Right forelimb (tissue), 1 donor: Measurements from ENCODE around the gene IDH3G.
"Not testable (repeated sequence)": the region's sequence is repeated elsewhere in the genome, so short reads cannot be mapped to it uniquely, and the experiment has no call there.

ENCODE experiments used
- DNase-seq: peaks from one replicate; pipeline ENCODE4 v3.0.0-alpha.2; 2018

IDH3G gene

DNA sequence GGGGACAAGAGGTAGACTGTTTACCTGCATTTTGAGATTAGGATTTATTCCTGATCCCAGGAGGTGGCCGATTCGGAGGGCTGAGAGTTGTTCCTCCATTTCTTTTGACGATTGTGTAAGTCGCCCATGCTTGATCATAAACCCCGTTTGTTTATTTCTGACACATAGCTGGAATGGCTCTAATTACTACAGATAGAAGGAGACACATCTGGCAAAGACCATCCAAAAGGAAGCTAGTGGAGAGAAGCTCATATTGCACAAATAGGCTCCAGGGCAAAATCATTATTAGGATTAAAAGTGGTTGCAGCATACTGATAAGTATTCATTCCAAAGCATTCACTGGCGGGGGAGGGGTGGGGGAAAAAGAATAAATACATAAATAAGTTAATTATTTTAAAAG lies 47.2 kb downstream of the IDH3G start:
- not testable (repeated sequence) for DNase-seq

DNA sequence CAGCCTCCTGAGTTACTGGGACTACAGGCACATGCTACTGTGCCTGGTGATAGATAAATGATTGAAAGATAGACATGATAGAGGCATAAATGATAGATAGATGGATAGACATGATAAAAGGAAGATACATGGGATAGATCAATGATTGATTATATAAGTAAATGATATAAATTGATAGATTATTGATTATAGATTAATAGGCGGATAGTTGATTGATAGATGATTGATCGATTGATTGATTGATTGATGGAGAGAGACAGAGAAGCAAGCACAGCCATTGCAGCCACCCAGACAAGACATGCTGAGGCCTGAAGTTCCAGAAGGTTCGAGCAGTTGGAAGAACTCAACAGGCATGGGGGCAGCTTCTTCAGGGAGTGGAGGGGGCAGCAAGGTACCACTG lies 47.8 kb downstream of the IDH3G start:
- DNase-seq = no peak

DNA sequence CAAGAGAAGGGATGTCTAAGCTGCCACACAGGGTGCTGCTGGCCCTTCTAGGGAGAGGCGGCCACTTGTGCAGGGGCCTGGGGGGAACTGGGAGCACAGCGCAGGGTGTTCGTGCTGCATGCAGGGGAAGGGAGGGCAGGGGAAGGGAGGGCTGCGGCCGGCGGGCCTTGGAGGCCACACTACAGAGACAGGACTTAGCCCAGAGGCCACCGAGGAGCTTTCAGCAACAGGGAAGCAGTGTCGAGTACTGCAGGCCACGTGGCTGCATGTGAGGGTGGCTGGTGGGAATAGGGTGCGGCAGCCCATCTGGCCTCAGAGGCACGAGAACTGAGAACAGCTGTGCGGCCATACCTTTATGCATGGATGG lies 49.1 kb downstream of the IDH3G start:
- not testable (repeated sequence) for DNase-seq

GRCh38 chrX:153744210-153745066 lies 49.7 kb downstream of the IDH3G start:
- DNase-seq = no peak

DNA sequence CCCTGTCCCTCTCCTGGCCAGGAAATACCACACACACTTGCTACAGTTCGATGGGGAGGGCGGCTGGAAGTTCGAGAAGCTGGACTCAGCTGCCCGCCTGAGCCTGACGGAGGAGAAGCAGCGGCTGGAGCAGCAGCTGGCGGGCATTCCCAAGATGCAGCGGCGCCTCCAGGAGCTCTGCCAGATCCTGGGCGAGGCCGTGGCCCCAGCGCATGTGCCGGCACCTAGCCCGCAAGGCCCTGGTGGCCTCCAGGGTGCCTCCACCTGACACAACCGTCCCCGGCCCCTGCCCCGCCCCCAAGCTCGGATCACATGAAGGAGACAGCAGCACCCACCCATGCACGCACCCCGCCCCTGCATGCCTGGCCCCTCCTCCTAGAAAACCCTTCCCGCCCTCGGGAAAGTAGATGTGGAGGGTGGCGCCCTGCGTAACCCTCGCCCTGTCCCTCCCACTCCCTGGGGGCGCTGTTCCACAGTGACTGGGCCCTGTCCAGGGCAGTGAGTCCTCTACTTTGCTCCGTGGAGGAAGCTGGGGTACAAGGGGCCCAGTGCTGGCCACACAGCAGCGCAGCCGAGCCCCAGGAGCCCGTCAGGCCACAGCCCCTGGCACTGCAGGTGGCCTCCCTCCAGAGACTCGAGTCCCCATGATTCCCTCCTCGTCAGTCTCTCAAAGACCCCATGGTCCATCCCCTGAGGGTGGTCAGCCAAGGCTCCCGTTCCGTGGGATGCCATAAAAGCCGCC lies 50.5 kb downstream of the IDH3G start:
- DNase-seq = not testable (repeated sequence)

- DNase-seq = not testable (repeated sequence)
Observed at GRCh38 chrX:153742796-153743467, 51.2 kb downstream of the IDH3G start.

DNA sequence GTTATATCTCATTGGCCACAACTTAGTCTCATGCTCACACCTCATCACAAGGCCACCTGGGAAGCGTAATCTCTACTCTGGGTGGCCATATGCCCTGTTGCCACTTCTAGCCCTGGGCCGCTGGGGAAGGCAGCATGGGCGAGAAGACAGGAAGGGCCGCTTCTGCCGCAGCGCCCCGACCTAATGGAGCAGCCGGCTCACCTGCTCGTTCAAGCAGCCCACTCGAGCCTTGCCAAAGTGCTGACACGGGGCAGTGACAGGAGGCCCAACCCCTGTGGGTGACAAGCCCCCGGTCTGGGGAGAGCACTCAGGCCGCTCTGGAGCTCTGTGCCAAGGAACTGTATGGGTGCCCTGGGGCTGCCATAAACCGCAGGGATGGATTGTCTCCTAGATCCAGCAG lies 52.1 kb downstream of the IDH3G start:
- DNase-seq = not testable (repeated sequence)

GRCh38 chrX:153741446-153741845 lies 52.7 kb downstream of the IDH3G start:
- no peak for DNase-seq

- DNase-seq = no peak
Observed at GRCh38 chrX:153740631-153741222, 53.4 kb downstream of the IDH3G start.

DNA sequence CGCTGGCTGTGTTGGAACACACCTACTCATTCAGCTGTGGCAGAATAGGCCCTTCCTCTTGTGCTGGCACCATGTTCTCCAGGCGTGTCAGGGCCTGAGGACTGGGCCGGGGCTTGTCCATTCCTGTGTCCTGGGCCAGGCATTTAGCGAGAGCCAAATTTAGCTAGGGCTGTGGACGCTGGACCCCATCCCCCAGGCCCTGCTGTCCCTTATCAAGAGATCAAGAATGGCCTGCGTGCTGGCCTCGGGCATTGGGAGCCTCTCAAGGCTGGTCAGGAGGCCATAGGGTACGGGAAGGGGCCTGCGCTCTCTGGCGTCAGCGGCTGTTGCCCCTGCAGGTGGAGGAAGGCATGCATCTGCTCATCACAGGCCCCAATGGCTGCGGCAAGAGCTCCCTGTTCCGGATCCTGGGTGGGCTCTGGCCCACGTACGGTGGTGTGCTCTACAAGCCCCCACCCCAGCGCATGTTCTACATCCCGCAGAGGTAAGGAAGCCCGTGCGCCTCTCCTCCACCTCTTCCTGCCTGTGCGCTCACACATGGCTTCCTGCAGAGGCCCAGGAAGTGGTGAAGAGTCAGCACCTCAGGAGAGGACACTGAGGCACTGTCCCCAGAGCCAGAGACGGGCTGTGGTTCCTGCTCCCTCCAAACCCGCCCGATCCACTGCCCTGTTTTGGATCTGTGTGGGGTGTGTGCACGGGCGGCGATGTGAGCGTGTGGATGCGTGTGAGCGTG lies 54.3 kb downstream of the IDH3G start:
- no peak for DNase-seq

DNA sequence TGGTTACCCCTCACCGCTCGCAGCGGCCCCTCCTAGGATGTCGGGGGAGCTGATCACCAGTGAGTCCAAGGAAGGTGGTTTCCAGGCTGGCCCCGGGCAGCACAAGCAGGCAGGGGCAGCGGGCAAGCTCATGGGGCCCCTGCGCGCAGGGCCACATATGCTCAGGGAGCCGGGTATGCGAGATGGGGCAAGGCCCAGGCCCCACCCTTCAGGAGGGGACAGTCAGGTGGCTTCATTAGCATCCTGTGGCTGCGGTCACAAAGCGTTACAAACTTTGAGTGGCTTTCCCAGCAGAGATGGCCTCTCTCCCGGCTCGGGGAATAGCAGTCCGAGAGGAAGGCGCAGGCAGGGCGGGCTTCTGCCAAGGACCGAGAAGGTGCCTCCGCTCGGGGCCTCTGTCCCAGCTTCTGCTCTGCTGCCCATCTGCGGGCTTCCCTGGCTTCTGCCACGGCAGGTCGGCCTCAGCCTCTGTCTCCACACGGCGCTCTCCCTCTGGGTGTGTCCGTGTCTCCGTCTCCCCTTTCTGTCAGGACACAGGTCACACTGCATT lies 56.0 kb downstream of the IDH3G start:
- no peak for DNase-seq

GRCh38 chrX:153736871-153737441 lies 57.2 kb downstream of the IDH3G start:
- no peak for DNase-seq

- DNase-seq = no peak
Observed at GRCh38 chrX:153736071-153736820, 57.9 kb downstream of the IDH3G start.
